ENCODE measurements around the gene SMAD3.

The SMAD3 gene

DNA sequence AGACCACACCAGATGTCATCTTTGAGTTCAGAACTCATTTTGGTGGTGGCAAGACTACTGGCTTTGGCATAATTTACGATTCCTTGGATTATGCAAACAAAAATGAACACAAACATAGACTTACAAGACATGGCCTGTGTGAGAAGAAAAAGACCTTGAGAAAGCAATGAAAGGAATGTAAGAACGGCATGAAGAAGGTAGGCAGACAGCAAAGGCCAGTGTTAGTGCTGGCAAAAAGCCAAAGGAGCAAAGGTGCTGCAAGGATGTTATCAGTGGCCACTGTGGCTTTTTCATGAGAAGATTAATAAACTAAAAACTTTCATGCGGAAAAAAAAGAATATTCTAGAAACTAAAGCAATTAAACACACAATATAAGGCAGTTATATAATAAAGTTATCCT lies 167.2 kb downstream of the SMAD3 start:
- no peak for DNase-seq (ENCODE audit: low read depth)

DNA sequence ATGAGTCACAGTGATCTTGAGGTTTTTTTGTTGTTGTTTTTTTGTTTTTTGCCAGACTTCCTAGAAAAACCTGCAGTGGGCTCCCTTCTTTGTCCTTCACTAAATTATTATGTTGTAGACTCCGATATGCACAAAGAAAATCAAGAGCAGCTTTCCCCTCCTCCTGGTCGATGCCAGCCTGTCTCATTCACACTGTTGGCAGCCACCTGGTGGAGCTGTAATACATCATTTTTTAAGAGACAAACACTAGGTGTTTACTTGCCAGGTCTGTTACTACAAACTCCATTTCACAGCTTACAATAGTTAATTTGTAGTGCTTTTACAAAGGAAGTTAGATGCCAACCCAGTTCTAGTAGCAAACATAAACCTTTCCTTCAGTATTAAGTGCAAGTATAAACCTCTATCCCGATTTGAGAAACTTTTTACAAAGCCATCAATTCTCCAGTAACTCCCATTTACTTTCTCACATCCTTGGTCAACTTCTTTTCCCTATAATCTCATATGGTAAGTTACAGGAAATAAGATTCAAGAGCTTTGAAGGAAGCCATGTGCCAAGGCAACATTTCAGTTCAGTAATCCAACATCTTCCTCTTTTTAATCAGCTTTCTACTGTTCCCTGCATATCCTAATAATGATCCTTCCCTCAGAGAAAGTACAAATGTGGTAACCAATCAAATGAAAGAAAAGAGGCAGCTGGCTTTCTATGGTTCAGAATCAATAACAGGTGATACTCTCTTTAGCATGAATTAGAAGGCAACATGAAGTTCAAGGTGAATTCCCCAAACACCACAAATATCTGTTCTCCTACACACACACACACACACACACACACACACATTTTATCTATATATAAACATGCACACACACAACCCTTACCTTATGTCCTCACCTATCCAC lies 175.1 kb downstream of the SMAD3 start:
- DNase-seq (ENCODE audit: low read depth) = no peak

GRCh38 chr15:67241132-67241855 lies 175.9 kb downstream of the SMAD3 start:
- no peak for DNase-seq (ENCODE audit: low read depth)

DNA sequence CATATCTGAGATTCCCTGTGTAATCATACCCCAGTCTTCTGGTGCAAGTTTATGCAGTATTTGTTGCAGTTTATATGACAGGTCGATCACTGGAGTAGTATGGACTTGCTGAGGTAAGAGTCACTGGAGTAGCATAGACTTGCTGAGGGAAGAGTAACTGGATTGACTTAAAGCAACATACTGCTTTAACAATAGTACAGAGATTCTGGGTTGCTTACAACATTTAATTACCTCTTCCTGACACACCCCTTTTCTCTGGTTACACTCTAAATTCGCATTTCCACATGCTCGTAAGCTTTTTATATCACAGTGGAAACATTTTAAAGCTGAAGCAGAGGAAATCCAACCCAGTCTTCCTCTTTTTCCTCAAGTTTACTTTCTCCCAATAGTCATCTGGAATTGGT lies 177.3 kb downstream of the SMAD3 start:
- DNase-seq (ENCODE audit: low read depth) = no peak

Measured in stimulated activated CD8-positive, alpha-beta memory T cell treated with anti-CD3 and anti-CD28 coated beads, Interleukin-4, amount 100 ng/mL, for 24 hours (primary cell).